Stimulated activated CD4-positive, alpha-beta T cell treated with anti-CD3 and anti-CD28 coated beads, Interleukin-4, amount 100 ng/mL, for 24 hours (primary cell): ENCODE data around the gene BARX1.
"Not testable (repeated sequence)": the region's sequence is repeated elsewhere in the genome, so short reads cannot be mapped to it uniquely, and the experiment has no call there.

ENCODE experiments used
- DNase-seq: peaks from one replicate; pipeline ENCODE4 v3.0.0-alpha.2; 2020

BARX1 gene

GRCh38 chr9:93950619-93951601, 4.2 kb downstream of the BARX1 start:
- no peak for DNase-seq

- no peak for DNase-seq
Measured at GRCh38 chr9:93949694-93950449, 5.3 kb downstream of the BARX1 start.

- DNase-seq, result no peak
Measured at GRCh38 chr9:93949073-93949693, 6.0 kb downstream of the BARX1 start.

- DNase-seq, result no peak
Measured at GRCh38 chr9:93948441-93949072, 6.6 kb downstream of the BARX1 start.

- no peak for DNase-seq
Measured at GRCh38 chr9:93947409-93948070, 7.6 kb downstream of the BARX1 start.

- DNase-seq, result no peak
Measured at GRCh38 chr9:93946338-93946712, 8.8 kb downstream of the BARX1 start.

- no peak for DNase-seq
Measured at GRCh38 chr9:93945400-93946337, 9.5 kb downstream of the BARX1 start.

- DNase-seq, result no peak
Measured at GRCh38 chr9:93944011-93944410, 11.1 kb downstream of the BARX1 start.

GRCh38 chr9:93942161-93942560, 13.0 kb downstream of the BARX1 start:
- no peak for DNase-seq

- no peak for DNase-seq
Measured at GRCh38 chr9:93941493-93941892, 13.7 kb downstream of the BARX1 start.

GRCh38 chr9:93940951-93941350, 14.2 kb downstream of the BARX1 start:
- DNase-seq, result no peak

GRCh38 chr9:93939589-93939988, 15.6 kb downstream of the BARX1 start:
- not testable (repeated sequence) for DNase-seq

GRCh38 chr9:93937193-93937592, 18.0 kb downstream of the BARX1 start:
- DNase-seq, result no peak

GRCh38 chr9:93931905-93932304, 23.2 kb downstream of the BARX1 start:
- no peak for DNase-seq

- no peak for DNase-seq
Measured at GRCh38 chr9:93930070-93930469, 25.1 kb downstream of the BARX1 start.

- no peak for DNase-seq
Measured at GRCh38 chr9:93929231-93929630, 25.9 kb downstream of the BARX1 start.

- no peak for DNase-seq
Measured at GRCh38 chr9:93922535-93922934, 32.6 kb downstream of the BARX1 start.

GRCh38 chr9:93920131-93920800, 34.9 kb downstream of the BARX1 start:
- DNase-seq, result no peak

GRCh38 chr9:93918061-93918460, 37.1 kb downstream of the BARX1 start:
- no peak for DNase-seq

- no peak for DNase-seq
Measured at GRCh38 chr9:93917121-93917853, 37.9 kb downstream of the BARX1 start.
